HepG2 (cell line): ENCODE results near the gene RAD9A. TPM values are rescaled to one million over a fixed set of nuclear protein-coding genes. Genes with fewer than 3 reads are reported as not detected.

Experiments used
- ATAC-seq: fragments of 200-7000 bp; cut with Tn5 transposase; 3 replicates; pipeline ENCODE4 v1.9.1; 2020; ENCODE audit warnings: mild to moderate bottlenecking, moderate library complexity
- BruUV-seq: library from RNA; stranded (reverse); fragments of 400-500 nt; replicated peaks from 2 replicates; lab custom pipeline; 2021; lab: Mats Ljungman, UMichigan
- CTCF ChIA-PET: fragments of 300-600 bp; formaldehyde crosslinking; extraction: SDS; loops from one replicate; lab custom pipeline; 2021; ENCODE audit warnings: low total read pairs, inconsistent platforms, low intra/inter-chr PET ratio; lab: Yijun Ruan, JAX
- POLR2A ChIA-PET: fragments of 350-600 bp; sonication (Branson Sonifier 250); formaldehyde crosslinking; loops from one replicate; lab custom pipeline; 2020; ENCODE audit warnings: antibody characterized with exemption, inconsistent platforms; lab: Yijun Ruan, JAX
- DNase-seq: peaks from one replicate; pipeline ENCODE4 v3.0.0-alpha.2; 2015; ENCODE audit warnings: low spot score
- FAIRE-seq: peaks from 3 replicates; lab custom pipeline; 2011; peaks lifted over from hg19 to GRCh38; lab: Jason Lieb, UNC
- H2AFZ ChIP-seq: one replicate; pipeline ENCODE4 v1.6.1; 2011; ENCODE audit warnings: low read length, inconsistent platforms
- H3K27ac ChIP-seq: fragments of 300-600 bp; 3 replicates; pipeline ENCODE4 v1.8.0; 2011; ENCODE audit warnings: mixed run types, mild to moderate bottlenecking, mixed read lengths, low read length, inconsistent platforms; ENCODE audit not compliant: insufficient read depth; ENCODE audit errors: extremely low read length
- H3K27me3 ChIP-seq, 2 experiments: fragments of 200-600 bp in 1 of 2; 2 replicates in 1 of 2; 3 replicates in 1 of 2; pipeline versions ENCODE4 v1.6.0 to v1.8.0; 2011; ENCODE audit warnings: low read length in 2 of 2, mild to moderate bottlenecking in 2 of 2, moderate library complexity in 2 of 2, inconsistent platforms in 1 of 2; ENCODE audit not compliant: insufficient read depth in 2 of 2, control insufficient read depth in 1 of 2
- H3K36me3 ChIP-seq, 2 experiments: fragments of 200-600 bp in 1 of 2; replicated peaks in 1 of 2; 2 replicates in 1 of 2; 3 replicates in 1 of 2; pipeline versions ENCODE4 v1.5.1 to v1.8.0; 2011; ENCODE audit warnings: low read length in 2 of 2, inconsistent platforms in 1 of 2; ENCODE audit not compliant: insufficient read depth in 2 of 2, control insufficient read depth in 1 of 2
- H3K4me1 ChIP-seq: 2 replicates; pipeline ENCODE4 v1.5.1; 2012; ENCODE audit warnings: low read length, inconsistent platforms; ENCODE audit not compliant: insufficient read depth
- H3K4me2 ChIP-seq: 2 replicates; pipeline ENCODE4 v1.6.0; 2011; ENCODE audit warnings: low read depth, low read length, inconsistent platforms
- H3K4me3 ChIP-seq, 3 experiments: fragments of 200-600 bp in 1 of 3; sonication (generic), shearing (Covaris generic) in 1 of 3; replicated peaks in 1 of 3; 2 replicates each; pipeline ENCODE4 v1.5.1; 2011 to 2016; ENCODE audit warnings: low read length in 3 of 3, inconsistent platforms in 2 of 3, low read depth in 2 of 3, mild to moderate bottlenecking in 2 of 3, control low read depth in 1 of 3, mixed read lengths in 1 of 3; ENCODE audit not compliant: insufficient read depth in 1 of 3
- H3K79me2 ChIP-seq: one replicate; pipeline ENCODE4 v1.6.1; 2011; ENCODE audit warnings: low read length, inconsistent platforms; ENCODE audit not compliant: insufficient read depth
- H3K9ac ChIP-seq: 2 replicates; pipeline ENCODE4 v1.6.0; 2011; ENCODE audit warnings: mild to moderate bottlenecking, low read depth, low read length, inconsistent platforms; ENCODE audit not compliant: insufficient read depth
- H3K9me3 ChIP-seq: 2 replicates; pipeline ENCODE4 v1.5.1; 2012; ENCODE audit warnings: mild to moderate bottlenecking, low read length
- H4K20me1 ChIP-seq: 2 replicates; pipeline ENCODE4 v1.6.0; 2011; ENCODE audit warnings: inconsistent platforms, mild to moderate bottlenecking, low read length, moderate library complexity; ENCODE audit not compliant: insufficient read depth
- PREB ChIP-seq: sonication (generic); formaldehyde crosslinking; IDR thresholded peaks from 2 replicates; pipeline ENCODE4 v1.4.0; 2020; ENCODE audit warnings: missing genetic modification reagents
- ZNF263 ChIP-seq: sonication (generic); formaldehyde crosslinking; IDR thresholded peaks from 2 replicates; pipeline ENCODE4 v1.4.0; 2020; ENCODE audit warnings: missing genetic modification reagents
- ZNF451 ChIP-seq: sonication (generic); formaldehyde crosslinking; IDR thresholded peaks from 2 replicates; pipeline ENCODE4 v1.5.0; 2020; ENCODE audit warnings: mild to moderate bottlenecking, missing genetic modification reagents
- WGBS: methylation state at CpG from one replicate; pipeline ENCODE4 v1.1.6; 2017; ENCODE audit warnings: low lambda C conversion rate; 5-methylcytosine and 5-hydroxymethylcytosine counted together
- in situ Hi-C: cut with HindIII; loops from 2 replicates; pipeline ENCODE4 v1.10.0; 2017; ENCODE audit warnings: low pct_unique_long_range_greater_than_20kb; ENCODE audit not compliant: extremely low pct_ligation_motif_present
- intact Hi-C: fragments of 100-400 bp; cut with micrococcal nuclease; formaldehyde crosslinking; loops from one replicate; pipeline ENCODE4 v1.10.0; 2022; ENCODE audit not compliant: unreplicated experiment
- polyA plus RNA-seq, 8 experiments: library from polyadenylated mRNA; depleted of rRNA in 3 of 8; stranded (reverse) in 7 of 8; unstranded in 1 of 8; fragments of >200 nt; fragmentation: Illumina TruSeq in 4 of 8; extraction: Trizol in 4 of 8; gene quantifications; 2 replicates each; pipeline versions ENCODE4 v1.2.1 to v1.2.3, GENCODE V29; 2011 to 2016; ENCODE audit warnings: low read depth in 4 of 8, missing spikeins in 1 of 8, mixed read lengths in 1 of 8; ENCODE audit not compliant: insufficient read depth in 1 of 8
- total RNA-seq, 5 experiments: library from RNA; depleted of rRNA; stranded (reverse); fragments of >200 nt; fragmentation: Illumina TruSeq; extraction: Trizol; gene quantifications; 2 replicates each; pipeline ENCODE4 v1.2.3, GENCODE V29; 2016; ENCODE audit warnings: low read depth in 1 of 5
- TF ChIP-seq, protein P1 (sequence below): sonication (generic); formaldehyde crosslinking; IDR thresholded peaks from 2 replicates; pipeline ENCODE4 v1.4.0; 2020; ENCODE audit warnings: missing genetic modification reagents
- TF ChIP-seq, protein P2 (sequence below), 2 experiments: sonication (generic) in 1 of 2; formaldehyde crosslinking in 1 of 2; IDR thresholded peaks; 2 replicates each; pipeline versions ENCODE4 v1.4.0 to v1.6.1; 2016 to 2020; ENCODE audit warnings: borderline replicate concordance in 1 of 2, low read depth in 1 of 2, mild to moderate bottlenecking in 1 of 2, missing genetic modification reagents in 1 of 2

Gene RAD9A
- total and polyA plus RNA-seq, 2 of the 13 experiments (the other 11 are each of a cell fraction or from before 2014, with no cell fraction given), result 10.1 to 15.7 TPM

- Histone ChIP-seq H3K36me3 (no peaks in the 10 kb centered on the region), H3K27ac (no peak overlapping the region), H3K4me2 (no peak overlapping the region), H3K4me3 (no peak overlapping the region), H4K20me1 (no peaks in the 10 kb centered on the region), H2AFZ (no peak overlapping the region), H3K79me2 (no peaks in the 10 kb centered on the region), H3K4me1 (peaks cover 68% of the 10 kb centered on the region), H3K9ac (no peak overlapping the region), H3K27me3 (peaks cover 10 to 65% of the 10 kb centered on the region in 2 experiments; a peak in 4 of 5 replicates), H3K9me3 (no peaks in the 10 kb centered on the region)
- ChIA-PET CTCF (no interaction called here), POLR2A (interaction anchor here (1.2 to 1.3 kb wide), 2 partner anchors 12 to 14 kb away, joined by 3 to 4 read pairs; partner anchors contain the start of genes PPP1CA and RPS6KB2)
- 10% methylated on average over 2 of the region's 2 CpGs for WGBS
- BruUV-seq, result no TSS peak
- intact Hi-C loops, result no loop called here
- DNase-seq (no peak), FAIRE-seq (no peak), ATAC-seq (peak; percentile 17)
- in situ Hi-C loops, result no loop called here
- TF ChIP-seq PREB (no peak), ZNF263 (CRISPR knock-in tag) (0 out of 2 replicates have a peak, but pooled peaks have one; percentile 18), ZNF451 (CRISPR knock-in tag) (no peak)
- TF ChIP-seq, protein P1, sequence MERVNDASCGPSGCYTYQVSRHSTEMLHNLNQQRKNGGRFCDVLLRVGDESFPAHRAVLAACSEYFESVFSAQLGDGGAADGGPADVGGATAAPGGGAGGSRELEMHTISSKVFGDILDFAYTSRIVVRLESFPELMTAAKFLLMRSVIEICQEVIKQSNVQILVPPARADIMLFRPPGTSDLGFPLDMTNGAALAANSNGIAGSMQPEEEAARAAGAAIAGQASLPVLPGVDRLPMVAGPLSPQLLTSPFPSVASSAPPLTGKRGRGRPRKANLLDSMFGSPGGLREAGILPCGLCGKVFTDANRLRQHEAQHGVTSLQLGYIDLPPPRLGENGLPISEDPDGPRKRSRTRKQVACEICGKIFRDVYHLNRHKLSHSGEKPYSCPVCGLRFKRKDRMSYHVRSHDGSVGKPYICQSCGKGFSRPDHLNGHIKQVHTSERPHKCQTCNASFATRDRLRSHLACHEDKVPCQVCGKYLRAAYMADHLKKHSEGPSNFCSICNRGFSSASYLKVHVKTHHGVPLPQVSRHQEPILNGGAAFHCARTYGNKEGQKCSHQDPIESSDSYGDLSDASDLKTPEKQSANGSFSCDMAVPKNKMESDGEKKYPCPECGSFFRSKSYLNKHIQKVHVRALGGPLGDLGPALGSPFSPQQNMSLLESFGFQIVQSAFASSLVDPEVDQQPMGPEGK (CRISPR knock-in tag), result 0 out of 2 replicates have a peak, but pooled peaks have one; percentile 24
- TF ChIP-seq, protein P2, sequence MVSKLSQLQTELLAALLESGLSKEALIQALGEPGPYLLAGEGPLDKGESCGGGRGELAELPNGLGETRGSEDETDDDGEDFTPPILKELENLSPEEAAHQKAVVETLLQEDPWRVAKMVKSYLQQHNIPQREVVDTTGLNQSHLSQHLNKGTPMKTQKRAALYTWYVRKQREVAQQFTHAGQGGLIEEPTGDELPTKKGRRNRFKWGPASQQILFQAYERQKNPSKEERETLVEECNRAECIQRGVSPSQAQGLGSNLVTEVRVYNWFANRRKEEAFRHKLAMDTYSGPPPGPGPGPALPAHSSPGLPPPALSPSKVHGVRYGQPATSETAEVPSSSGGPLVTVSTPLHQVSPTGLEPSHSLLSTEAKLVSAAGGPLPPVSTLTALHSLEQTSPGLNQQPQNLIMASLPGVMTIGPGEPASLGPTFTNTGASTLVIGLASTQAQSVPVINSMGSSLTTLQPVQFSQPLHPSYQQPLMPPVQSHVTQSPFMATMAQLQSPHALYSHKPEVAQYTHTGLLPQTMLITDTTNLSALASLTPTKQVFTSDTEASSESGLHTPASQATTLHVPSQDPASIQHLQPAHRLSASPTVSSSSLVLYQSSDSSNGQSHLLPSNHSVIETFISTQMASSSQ (IDR thresholded peaks at IDR 0.05; ENCODE audit: low read depth), result no peak
- TF ChIP-seq, protein P2 (CRISPR knock-in tag; IDR thresholded peaks at IDR 0.05; ENCODE audit: borderline replicate concordance), result no peak
Observed at GRCh38 chr11:67413266-67413849, 21.6 kb downstream of the RAD9A start.
